NCI-H524 treated with DMSO at 0.1 percent for 48 hours (cell line): ENCODE measurements around the gene SUPT5H.
A peak's percentile ranks its signal among the peaks of the same experiment; 100 is the strongest.
"Not testable (repeated sequence)": the region's sequence is repeated elsewhere in the genome, so short reads cannot be mapped to it uniquely, and the experiment has no call there.

Experiments
- DNase-seq: peaks from one replicate; lab custom pipeline; 2025; lab: John Stamatoyannopoulos, UW

SUPT5H gene

GRCh38 chr19:39425744-39426143 is 19.6 kb upstream of the SUPT5H start:
- DNase-seq, result no peak

- no peak for DNase-seq
These were observed 19.2 kb upstream of the SUPT5H start for GRCh38 chr19:39426170-39426569.

GRCh38 chr19:39427707-39428106 is 17.7 kb upstream of the SUPT5H start:
- no peak for DNase-seq

GRCh38 chr19:39428283-39429112 is 16.9 kb upstream of the SUPT5H start:
- no peak for DNase-seq

- no peak for DNase-seq
These were observed 14.4 kb upstream of the SUPT5H start for GRCh38 chr19:39430675-39431593.

GRCh38 chr19:39432677-39433025 is 12.7 kb upstream of the SUPT5H start:
- DNase-seq, result no peak

GRCh38 chr19:39433480-39434079 is 11.8 kb upstream of the SUPT5H start:
- DNase-seq, result no peak

- DNase-seq, result no peak
These were observed 11.0 kb upstream of the SUPT5H start for GRCh38 chr19:39434123-39435076.

GRCh38 chr19:39435499-39436349 is 9.7 kb upstream of the SUPT5H start, which contains the start of gene RPS16:
Gene RPS16, minus strand, starts transcription at chr19:39435949. Its CDS starts 54 bp downstream, at chr19:39435895.
- DNase-seq, result peak; percentile 94

- DNase-seq, result no peak
These were observed 9.0 kb upstream of the SUPT5H start for GRCh38 chr19:39436350-39436716.

GRCh38 chr19:39438270-39438934 is 7.0 kb upstream of the SUPT5H start:
- DNase-seq, result no peak

- no peak for DNase-seq
These were observed 685 bp upstream of the SUPT5H start for GRCh38 chr19:39444598-39445195.

- DNase-seq, result no peak
These were observed 1.1 kb downstream of the SUPT5H start for GRCh38 chr19:39446365-39447084.

- DNase-seq, result no peak
These were observed 2.9 kb downstream of the SUPT5H start for GRCh38 chr19:39448271-39448670.

GRCh38 chr19:39449116-39449797 is 3.9 kb downstream of the SUPT5H start:
- DNase-seq, result no peak

GRCh38 chr19:39451257-39451656 is 5.9 kb downstream of the SUPT5H start:
- DNase-seq, result not testable (repeated sequence)

- DNase-seq, result no peak
These were observed 18.0 kb downstream of the SUPT5H start for GRCh38 chr19:39463403-39463802.
